GM19438 (cell line): ENCODE measurements around the gene ARHGEF19.

Source experiments
- ATAC-seq: cut with Tn5 transposase; IDR thresholded peaks from one replicate; pipeline ENCODE4 v1.9.1; 2021; ENCODE audit warnings: low read depth; ENCODE audit not compliant: unreplicated experiment

Gene ARHGEF19

DNA sequence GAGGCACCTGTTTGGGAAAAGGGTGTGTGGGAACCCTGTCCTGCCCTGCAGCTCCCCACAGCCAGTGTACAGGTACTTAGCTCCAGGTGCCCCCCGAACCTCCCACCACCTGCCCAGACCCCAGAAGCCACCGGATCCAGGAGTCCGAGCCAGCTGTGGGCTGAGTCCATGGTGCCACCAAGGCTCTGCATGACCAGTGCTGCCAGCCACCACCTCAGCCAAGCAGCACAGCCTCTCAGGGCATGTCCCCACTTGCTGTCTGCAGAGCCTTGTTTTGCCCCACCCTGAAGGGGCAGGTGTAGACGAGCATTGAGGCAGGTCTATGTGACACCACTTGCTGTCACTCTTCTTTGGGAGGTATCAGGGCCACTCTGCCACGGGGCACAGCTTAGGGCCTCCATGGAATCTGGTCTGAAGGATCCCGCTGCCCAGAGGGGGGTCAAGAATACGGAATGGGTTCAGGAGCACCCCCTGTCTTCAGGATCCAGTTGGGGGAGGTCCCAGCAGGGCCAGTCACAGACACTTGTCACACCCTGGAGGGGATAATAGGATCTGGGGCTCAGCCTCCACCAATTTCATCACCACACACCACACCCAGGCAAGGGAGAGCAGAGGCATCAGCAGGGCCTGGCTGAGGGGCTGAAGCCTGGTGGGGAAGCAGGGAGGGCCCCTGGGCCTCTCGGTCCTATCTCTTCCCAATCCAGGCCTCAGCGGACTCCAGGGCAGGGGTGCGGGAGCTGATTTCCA, 27.7 kb downstream of the ARHGEF19 start:
- no peak for ATAC-seq

DNA sequence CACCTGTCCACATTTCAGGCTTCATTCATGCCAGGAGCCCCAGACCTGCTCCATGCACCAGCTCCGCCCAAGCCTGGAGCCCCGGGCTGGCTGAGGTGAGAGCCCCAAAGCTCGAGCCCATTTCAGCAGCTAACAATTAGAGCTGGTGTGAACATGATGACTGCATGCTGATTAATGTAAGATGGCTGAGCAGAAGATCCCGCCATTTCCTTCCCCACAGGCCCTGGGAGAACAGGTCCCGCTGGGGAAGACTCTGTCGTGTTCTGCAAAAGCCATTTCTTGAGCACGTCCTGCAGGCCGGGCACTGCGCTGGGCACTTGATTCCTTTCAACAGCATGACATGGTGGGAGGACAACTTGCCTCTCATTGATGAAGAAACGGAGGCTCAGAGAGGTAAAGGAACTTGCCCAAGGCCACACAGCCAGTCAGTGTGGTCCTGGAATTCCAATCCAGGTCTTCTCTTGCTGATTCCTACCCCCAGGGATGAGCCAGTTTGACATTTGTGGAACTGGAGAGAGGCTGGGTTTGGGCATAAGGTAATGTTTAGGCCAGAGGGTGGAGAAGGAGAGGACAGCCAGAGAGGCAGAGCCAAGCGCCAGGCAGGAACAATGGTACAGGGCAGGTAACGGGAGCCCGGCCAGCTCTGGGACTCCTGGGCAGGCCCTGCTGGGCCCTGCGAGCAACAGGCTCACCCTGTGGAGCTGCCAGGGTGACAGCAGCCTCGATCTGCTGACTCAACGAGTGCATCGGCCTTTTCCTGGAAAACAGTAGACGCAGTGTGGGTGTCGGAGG, 28.5 kb downstream of the ARHGEF19 start:
- ATAC-seq: no peak

DNA sequence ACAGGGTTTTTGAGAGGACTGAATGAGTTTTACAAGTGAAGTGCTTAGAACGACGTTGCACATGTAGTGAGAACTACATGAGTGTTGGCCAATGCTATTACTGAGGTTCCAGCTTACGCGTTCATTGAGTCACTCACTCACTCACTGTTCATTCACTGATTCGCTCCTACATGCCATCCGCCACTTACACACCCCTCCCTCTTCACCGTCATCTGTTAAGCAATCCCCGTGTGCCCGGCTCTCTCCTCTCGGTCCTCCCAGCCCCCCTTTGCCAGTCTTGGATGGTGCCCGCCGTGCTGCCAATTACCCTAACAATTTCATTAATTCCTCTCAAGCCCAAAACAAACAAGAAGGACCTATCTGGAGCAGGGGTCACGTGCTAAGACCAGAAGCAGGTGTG, 29.3 kb downstream of the ARHGEF19 start:
- ATAC-seq: no peak

DNA sequence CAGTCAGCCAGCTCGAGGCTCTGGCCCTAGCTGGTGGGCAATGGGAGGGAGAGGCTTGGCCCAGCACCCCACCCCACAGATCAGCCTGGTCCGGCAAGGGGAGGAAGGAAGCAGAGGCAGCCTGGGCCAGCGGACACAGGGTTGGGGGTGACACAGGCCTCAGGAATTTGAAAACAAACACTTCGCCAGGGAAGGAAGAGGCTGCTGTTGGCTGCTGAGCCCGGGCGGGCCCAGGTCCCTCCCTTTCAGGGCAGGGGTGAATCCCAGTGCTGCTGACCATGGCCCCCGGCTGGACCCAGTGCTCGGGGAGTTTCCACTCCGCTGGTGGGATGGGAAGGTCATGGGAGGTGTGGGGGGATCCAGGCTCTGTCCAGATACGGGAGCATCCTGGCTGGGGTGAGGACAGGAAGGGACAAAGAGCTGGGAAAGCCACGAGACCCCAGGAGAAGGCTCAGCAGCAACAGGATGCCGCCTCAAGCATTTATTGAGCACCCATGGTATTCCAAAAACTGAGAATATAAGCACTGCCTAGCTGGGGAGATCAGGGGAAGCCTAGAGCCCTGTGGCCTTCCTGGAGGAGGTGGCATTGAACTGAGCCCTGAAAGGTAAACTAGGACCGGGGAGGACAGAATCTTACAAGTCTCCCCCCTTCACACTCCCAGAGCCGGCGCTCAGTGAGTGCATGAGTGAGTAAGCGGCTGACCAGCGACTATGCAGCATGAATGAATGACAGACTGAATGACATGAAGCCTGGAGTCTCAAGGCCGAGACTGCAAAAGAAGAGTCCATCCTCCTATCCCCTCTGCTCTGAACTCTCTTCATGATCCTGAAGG, 30.3 kb downstream of the ARHGEF19 start:
- ATAC-seq: no peak

DNA sequence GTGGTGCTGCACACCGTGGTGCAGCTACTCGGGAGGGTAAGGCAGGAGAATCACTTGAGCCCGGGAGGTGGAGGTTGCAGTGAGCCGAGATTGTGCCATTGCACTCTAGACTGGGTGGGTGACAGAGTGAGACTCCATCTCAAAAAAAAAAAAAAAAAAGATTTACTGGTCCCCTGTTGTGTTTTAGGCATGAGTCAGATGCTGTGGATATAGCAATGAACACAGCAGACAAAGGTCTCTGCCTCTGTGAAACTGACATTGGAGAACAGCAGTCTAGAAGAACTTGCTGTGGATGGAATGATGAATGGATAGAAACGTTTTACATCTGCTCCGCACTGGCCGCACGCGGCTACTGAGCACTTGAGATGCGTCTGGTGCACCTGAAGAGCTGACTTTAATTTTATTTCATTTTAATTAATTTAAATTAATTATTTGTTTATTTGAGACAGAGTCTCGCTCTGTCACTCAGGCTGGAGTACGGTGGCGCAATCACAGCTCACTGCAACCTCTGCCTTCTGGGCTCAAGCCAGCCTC, 32.1 kb downstream of the ARHGEF19 start:
- no peak for ATAC-seq

DNA sequence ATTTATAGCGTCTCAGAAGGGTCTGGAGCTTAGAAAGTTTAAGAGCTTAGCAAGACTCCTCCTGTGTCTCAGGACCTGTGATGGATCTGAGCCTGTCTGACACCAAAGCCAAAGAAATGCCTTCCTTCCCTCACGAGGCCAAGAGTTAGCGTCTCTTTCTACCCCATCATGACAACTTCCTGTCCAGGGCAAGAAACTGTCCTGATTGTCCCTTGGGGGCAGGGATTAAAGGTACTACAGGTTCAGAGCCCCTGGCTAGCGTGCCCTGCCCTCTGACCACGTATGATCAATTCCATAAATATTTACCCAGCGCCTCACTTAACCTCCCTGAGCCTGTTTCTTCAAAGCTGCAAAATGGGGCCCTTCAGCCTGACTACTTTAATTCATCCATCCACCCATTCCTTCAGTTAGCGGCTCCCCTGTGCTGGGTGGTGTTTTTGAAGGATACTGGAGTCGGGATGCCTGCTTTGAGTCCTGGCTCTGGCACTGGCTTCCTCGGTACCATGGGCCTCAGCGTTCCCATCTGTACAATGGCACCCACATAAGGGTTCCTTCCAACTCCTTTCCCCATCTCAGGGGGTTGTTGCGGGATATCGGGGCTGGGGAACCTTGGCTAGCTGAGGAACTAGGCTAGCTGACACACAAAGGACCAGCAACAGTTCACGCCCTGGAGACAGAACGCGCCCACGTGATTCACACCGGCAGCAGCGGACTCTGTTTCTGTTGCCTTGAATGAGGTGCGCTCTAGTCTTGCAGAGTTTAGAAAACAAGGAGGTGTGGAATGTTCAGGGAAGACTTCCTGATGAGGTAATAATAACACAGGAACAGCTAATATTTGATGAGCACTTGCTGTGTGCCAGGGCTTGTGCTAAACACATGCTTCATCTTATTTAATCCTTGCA, 33.6 kb downstream of the ARHGEF19 start:
- no peak for ATAC-seq

DNA sequence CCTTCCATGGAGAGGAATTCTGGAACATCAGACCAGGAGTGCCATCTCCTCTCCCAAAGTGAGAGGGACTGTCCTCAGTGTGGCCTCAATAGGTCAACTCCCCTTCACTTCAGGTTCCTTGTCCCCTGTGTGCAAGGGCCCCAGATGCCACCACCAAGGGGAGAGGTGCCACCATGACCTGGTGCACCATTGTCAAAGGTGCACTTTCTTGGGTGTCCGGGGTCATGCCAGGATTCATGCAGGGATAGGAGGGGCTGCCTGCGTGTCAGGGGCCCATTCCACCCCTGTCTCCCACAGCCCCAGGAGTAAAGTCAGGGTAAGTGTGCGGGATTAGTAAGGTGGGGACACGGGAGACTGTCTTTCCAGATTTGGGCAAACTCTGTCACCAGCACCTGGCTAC, 35.1 kb downstream of the ARHGEF19 start:
- ATAC-seq: no peak

DNA sequence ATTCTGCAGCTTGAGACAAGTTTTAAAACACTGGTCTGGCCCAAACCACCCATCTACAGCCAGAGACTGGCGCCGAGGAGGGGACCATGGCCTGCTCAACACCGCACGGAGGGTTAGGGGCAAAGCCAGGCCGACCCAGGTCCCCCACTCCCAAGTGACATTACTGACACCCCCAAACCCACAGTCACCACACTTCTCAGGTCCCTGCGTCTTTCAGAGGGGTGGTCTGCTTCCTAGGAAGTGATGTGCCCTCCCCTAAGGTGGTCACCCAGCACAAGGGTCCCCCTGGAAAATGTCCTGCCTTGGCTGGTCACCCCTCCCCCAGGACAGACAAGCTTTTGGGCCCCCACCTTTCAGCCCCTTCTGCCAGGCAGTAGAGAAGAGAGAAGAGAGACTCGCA, 35.8 kb downstream of the ARHGEF19 start:
- ATAC-seq: no peak

DNA sequence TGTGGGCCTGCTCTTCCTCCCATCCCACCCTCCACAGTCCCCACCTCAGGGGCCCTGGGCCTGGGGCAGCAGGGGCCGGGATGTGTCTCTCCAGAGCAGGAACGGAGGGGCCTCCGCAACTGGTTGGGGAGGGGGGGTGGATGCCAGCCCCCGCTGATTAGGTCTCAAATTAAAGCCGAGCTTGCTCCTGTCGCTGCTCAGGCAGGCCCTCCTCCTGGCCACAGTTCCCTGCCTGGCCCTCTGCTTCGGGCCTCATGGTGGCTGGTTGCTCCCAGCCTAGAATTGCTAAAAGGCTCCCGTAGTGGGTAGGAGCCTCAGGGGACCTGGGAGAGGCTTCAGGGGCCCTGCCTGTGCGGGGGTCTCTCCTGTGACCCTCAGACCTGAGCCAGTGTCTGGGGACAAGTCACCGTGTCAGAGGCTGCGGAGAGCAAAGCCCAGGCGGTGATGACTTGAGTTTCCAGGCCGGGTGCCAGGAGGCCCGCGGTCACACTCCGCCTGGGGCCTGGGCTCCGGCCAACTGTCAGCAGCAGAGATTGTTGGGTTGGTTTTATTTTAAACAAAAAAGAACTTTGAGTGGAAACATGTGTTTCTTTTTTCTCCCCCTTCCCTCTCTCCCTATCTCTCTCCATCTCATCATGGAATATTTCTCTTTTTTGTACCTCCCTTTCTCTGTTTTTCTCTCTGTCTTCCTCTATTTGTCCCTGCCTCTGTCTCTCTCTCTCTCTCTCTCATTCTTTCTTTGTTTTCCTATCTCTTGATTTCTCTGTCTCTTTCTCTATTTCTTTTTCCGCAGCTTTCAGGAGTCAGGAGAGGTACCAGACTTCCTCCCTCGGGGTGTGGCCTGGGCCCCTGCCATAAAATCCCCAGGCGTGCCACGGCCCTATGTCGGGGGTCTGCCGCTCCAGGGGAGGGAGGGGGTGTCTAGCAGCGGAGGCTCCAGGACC, 36.6 kb downstream of the ARHGEF19 start:
- no peak for ATAC-seq

DNA sequence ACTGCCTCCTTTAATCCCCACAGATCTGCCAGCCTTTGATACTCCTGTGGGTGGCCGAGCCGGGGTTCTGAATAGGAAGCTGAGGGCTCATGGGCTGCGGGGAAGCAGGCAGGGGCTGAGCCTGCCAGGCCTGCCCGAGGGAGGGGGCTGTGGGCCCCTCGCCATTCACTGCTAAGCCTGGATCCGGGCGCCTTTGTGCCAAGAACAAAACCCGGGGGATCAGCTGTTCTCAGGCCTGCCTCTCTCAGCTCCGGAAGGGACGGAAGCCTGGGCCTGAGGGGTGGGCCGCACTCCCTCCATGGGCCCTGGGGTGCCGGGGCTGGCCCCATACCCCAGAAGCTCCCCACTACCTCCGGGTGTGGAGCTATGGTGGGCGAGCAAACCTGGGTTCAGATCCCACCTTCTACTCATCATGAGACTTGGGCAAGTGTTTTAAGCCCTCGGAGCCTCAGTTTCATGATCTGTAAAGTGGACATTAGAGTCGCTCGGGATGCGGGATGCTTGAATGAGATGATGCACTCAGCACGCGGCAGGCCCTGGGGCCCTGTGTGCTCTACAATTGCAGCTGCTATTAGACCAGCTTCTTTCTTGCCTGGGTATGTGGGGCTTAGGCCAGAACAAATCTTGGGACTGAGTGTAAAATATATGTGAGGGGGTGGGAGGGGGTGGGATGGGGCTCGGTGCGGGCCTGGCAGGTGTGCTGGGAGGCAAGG, 37.4 kb downstream of the ARHGEF19 start:
- ATAC-seq: no peak

DNA sequence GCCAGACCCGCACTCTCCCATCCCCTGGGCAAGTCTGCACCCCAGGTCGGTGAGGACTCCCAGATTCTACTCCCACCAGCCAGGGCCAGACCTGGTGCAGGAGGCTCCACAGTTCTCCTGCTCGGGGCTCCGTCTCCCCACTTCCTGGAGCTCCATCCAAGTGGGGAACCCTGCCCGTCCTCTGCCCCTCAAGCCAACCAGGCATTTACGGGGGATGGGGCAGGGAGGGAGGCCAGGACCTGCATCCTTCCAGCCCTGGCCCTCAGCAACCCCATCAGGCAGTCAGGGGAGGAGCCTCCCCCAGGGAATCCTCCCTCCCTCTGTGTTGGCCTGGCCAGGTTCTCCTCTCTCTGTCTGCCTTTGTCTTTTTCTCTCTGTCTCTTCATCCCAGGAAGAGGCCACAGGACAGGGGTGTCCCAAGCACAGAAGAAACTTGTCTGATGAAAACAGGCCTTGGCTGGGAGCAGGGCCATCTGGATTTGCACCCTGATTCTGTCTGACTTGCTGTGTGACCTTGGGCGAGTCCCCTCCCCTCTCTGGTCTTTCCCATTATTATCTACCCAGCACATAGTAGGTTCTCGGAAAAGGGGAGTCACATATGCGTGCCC, 38.1 kb downstream of the ARHGEF19 start:
- no peak for ATAC-seq

DNA sequence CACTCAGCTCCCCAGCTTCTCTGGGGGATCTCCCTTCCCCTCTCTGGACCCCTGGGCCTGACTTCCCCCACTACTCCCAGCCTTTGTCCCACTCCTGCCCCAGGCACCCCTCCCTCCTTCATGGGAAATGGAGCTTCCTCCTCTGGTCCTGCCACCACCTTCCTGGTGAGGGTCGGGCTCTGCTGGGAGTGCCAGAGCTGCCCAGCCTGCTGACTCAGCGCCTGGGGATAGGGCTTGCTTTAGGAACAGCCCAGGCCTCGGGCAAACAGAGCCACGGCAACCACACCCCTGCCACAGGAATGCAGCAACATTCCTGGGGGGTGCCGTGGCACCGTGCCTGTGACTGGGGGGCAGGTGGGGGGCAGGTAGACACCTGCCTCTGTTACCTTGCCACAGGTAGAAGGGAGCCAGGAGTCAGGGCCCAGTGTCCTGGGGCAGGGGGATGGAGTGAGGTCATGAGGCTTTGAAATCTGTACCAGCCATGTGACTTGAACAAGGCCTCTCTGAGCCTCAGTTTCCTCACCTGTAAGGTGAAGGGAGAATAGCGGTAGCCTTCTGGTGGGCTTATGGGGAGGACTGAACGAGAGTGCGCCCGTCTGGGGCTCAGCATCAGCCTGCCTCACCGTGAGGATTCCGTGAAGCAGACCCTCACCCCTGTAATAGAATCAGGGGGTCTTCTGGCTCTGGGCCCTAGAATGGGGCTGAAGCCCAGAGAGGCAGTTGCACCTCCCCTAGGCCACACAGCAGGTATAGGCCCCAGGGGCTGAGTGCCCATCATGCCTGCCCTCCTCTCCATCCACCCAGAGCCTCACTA, 38.8 kb downstream of the ARHGEF19 start:
- ATAC-seq: no peak

DNA sequence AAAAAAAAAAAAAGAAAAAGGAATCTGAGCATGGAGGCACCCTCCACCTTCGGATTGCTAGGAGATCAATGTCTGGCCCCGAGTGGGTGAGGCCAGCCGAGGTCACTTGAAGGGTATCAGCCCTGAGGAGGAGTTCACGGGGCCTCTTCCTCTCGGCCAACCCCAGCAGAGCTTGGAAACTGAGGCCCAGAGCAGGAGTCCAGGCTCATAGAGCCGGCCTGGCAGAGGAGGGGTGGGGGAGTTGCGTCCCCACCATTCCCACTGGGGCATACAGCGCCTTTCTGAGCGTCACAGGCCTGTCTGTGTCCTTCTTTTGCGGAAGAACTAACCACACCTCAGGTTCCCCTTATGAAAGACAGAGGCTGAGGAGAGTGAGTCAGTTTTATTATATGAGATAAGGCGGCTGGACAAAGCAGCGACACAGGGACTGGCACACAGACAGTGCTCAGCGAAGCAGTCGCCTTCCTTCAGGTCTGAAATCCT, 39.4 kb downstream of the ARHGEF19 start:
- no peak for ATAC-seq

DNA sequence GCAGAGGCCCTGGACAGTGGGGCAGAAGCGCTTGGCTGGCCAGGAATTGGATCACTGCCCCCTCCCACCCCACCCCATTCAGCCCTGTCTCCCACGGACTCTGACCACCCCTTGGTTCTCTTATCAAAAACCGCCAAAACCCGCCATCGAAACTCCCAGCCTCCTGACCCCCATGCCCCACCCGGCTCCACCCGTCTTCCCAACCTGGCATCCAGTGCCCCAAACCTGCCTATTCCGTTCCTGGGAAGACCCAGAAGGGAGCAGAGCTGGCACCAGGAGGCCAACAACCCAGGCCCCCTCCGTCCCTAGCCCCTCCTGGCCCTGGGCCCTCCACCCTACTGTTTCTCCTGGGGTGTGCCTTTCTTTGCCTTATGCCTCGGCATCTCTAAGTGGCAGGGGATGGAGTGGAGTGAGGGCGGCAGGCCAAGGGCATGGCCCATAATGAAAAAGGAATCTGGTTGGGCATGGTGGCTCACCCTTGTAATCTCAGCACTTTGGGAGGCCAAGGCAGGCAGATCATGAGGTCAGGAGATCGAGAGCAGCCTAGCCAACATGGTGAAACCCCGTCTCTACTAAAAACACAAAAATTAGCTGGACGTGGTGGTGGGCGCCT, 40.1 kb downstream of the ARHGEF19 start:
- ATAC-seq: no peak

DNA sequence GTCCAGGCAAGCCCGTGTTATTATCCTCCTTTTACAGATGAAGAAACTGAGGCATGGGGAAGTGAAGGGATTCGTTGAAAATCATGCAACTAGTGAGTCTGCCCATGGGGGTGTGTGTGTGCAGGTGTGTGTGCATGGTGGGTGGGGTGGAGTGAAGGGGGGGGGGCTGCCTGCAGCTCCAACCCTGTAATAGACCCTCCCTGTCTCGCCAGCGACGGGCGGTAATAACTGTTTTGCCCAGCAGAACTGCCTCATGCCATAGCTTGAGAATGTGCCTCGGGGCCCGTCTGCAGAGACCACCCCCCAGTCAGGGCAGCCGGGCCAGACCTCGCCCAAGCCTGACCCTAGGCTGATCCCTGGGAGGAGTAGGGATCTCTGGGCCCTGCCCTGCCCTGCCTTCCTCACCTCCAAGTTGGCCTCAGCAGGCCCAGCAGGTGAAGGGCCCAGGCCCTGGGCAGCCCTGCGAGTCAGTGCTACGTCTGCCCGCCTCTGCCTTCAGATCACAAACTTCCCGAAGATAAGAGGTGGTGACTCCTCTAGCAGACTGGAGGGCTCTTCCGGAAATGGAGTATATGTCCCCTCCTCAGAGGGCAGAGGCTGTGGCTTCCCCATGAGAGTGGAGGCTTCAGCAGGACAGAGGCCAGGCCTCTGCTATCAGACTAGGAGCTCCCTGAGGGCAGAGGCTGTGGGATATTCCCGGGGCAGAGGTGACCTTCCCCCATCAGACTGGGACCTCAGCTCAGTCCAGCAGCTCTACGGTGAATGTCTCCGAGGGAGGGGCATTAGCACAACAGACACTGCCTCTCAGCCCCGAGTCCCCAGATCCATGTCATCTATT, 40.9 kb downstream of the ARHGEF19 start:
- ATAC-seq: no peak

DNA sequence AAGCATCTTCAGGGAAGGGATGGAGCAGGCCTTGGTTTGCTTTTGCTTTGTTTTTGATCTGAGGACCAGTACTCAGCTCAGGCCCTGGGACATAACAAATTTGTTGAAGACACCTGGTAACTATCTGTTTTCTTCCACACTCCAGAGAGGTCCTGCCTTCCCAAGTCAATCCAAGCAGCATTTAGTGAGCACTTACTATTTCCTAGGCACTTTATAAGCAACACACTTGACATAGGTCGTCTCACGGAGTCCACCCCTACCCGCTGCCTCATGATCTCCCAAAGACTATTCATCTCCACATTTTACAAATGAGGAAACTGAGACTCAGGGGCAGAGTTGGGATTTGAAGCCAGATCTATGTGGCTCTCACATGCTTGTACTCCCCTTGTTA, 42.2 kb downstream of the ARHGEF19 start:
- ATAC-seq: no peak
